Caco-2 (cell line): ENCODE measurements around the gene PLXNC1. TPM values are rescaled to one million over a fixed set of nuclear protein-coding genes. Genes with fewer than 3 reads are reported as not detected.

Experiments used
- BruUV-seq: library from RNA; stranded (reverse); fragments of 400-500 nt; replicated peaks from 2 replicates; lab custom pipeline; 2021; lab: Mats Ljungman, UMichigan
- CTCF ChIA-PET: fragments of 300-600 bp; sonication (Branson Sonifier 250); formaldehyde crosslinking; loops from one replicate; lab custom pipeline; 2022; ENCODE audit warnings: antibody characterized with exemption; lab: Charles Lee
- POLR2A ChIA-PET: fragments of 300-600 bp; sonication (Branson Sonifier 250); formaldehyde crosslinking; loops from one replicate; lab custom pipeline; 2022; ENCODE audit warnings: antibody characterized with exemption; lab: Charles Lee
- DNase-seq, 2 experiments: peaks; one replicate each; pipeline versions ENCODE4 v3.0.0 to v3.0.0-alpha.2; 2020 to 2022
- H3K27me3 ChIP-seq: replicated peaks from 2 replicates; pipeline ENCODE4 v1.6.0; 2011; ENCODE audit warnings: low read length; ENCODE audit not compliant: control insufficient read depth, insufficient read depth
- H3K36me3 ChIP-seq: 2 replicates; pipeline ENCODE4 v1.5.1; 2011; ENCODE audit warnings: low read length; ENCODE audit not compliant: control insufficient read depth, insufficient read depth
- H3K4me1 ChIP-seq: fragments of 250-450 bp; sonication (Bioruptor Pico); 2 replicates; pipeline ENCODE4 v1.5.1; 2020; ENCODE audit warnings: mild to moderate bottlenecking
- H3K4me3 ChIP-seq: 2 replicates; pipeline ENCODE4 v1.5.1; 2011; ENCODE audit warnings: low read depth, mild to moderate bottlenecking, control low read depth, low read length
- H3K9me3 ChIP-seq: fragments of 250-450 bp; sonication (Bioruptor Pico); 2 replicates; pipeline ENCODE4 v1.5.1; 2020; ENCODE audit warnings: mild to moderate bottlenecking, moderate library complexity
- H3K27ac Mint-ChIP-seq: one replicate; pipeline ENCODE4 v1.8.0; 2022; ENCODE audit warnings: mixed read lengths; ENCODE audit not compliant: unreplicated experiment
- H3K27me3 Mint-ChIP-seq: one replicate; pipeline ENCODE4 v1.8.0; 2022; ENCODE audit warnings: mixed read lengths; ENCODE audit not compliant: insufficient read depth, unreplicated experiment
- H3K36me3 Mint-ChIP-seq: one replicate; pipeline ENCODE4 v1.8.0; 2022; ENCODE audit warnings: mild to moderate bottlenecking, mixed read lengths; ENCODE audit not compliant: insufficient read depth, unreplicated experiment
- H3K4me1 Mint-ChIP-seq: one replicate; pipeline ENCODE4 v1.8.0; 2022; ENCODE audit warnings: low read depth, mixed read lengths; ENCODE audit not compliant: unreplicated experiment
- H3K4me3 Mint-ChIP-seq: one replicate; pipeline ENCODE4 v1.8.0; 2022; ENCODE audit warnings: mild to moderate bottlenecking, moderate library complexity, mixed read lengths; ENCODE audit not compliant: unreplicated experiment
- H3K9me3 Mint-ChIP-seq: one replicate; pipeline ENCODE4 v1.8.0; 2022; ENCODE audit warnings: mixed read lengths; ENCODE audit not compliant: unreplicated experiment
- intact Hi-C: fragments of 100-400 bp; cut with micrococcal nuclease; formaldehyde crosslinking; loops from one replicate; pipeline ENCODE4 v1.10.0; 2022; ENCODE audit not compliant: unreplicated experiment
- total RNA-seq: library from RNA; stranded (reverse); gene quantifications from 2 replicates; pipeline ENCODE4 v1.2.3, GENCODE V29; 2022
- TF ChIP-seq, protein P1 (sequence below), 2 experiments: fragments of 200-600 bp in 1 of 2; IDR thresholded peaks; 1 replicate in 1 of 2; 2 replicates in 1 of 2; pipeline versions ENCODE4 v1.5.1 to v1.8.0; 2011 to 2022; ENCODE audit warnings: antibody characterized with exemption in 1 of 2, control low read depth in 1 of 2, inconsistent platforms in 1 of 2, low read depth in 1 of 2, low read length in 1 of 2, mild to moderate bottlenecking in 1 of 2, moderate library complexity in 1 of 2; ENCODE audit not compliant: insufficient read depth in 1 of 2, severe bottlenecking in 1 of 2, unreplicated experiment in 1 of 2

Gene PLXNC1
- total RNA-seq, 1 experiment from 2014 or later, result 41.3 TPM

- intact Hi-C loops, result loop anchor here (2.0 to 5.0 kb wide), 3 partner anchors 108 to 403 kb away; no protein-coding TSS in a partner anchor
- no peaks in the 10 kb centered on the region for H3K36me3 ChIP-seq
- peaks cover 28% of the 10 kb centered on the region for H3K4me1 ChIP-seq
- Mint-ChIP-seq H3K4me3 (no peak overlapping the region), H3K36me3 (no peaks in the 10 kb centered on the region), H3K4me1 (peaks cover 11% of the 10 kb centered on the region), H3K27me3 (no peaks in the 10 kb centered on the region), H3K9me3 (no peaks in the 10 kb centered on the region), H3K27ac (peak overlapping the region; percentile 50)
- DNase-seq, result no peak
- ChIA-PET POLR2A (no interaction called here), CTCF (interaction anchor here (1.0 to 3.1 kb wide), 3 partner anchors 109 to 531 kb away, joined by 3 to 29 read pairs (median 3); no protein-coding TSS in a partner anchor)
- BruUV-seq, result no TSS peak
- H3K9me3 ChIP-seq, result no peaks in the 10 kb centered on the region
- no peaks in the 10 kb centered on the region for H3K27me3 ChIP-seq
- H3K4me3 ChIP-seq, result no peak overlapping the region
- TF ChIP-seq, protein P1, sequence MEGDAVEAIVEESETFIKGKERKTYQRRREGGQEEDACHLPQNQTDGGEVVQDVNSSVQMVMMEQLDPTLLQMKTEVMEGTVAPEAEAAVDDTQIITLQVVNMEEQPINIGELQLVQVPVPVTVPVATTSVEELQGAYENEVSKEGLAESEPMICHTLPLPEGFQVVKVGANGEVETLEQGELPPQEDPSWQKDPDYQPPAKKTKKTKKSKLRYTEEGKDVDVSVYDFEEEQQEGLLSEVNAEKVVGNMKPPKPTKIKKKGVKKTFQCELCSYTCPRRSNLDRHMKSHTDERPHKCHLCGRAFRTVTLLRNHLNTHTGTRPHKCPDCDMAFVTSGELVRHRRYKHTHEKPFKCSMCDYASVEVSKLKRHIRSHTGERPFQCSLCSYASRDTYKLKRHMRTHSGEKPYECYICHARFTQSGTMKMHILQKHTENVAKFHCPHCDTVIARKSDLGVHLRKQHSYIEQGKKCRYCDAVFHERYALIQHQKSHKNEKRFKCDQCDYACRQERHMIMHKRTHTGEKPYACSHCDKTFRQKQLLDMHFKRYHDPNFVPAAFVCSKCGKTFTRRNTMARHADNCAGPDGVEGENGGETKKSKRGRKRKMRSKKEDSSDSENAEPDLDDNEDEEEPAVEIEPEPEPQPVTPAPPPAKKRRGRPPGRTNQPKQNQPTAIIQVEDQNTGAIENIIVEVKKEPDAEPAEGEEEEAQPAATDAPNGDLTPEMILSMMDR (IDR thresholded peaks at IDR 0.05; ENCODE audit: insufficient read depth in 1 of 2, low read depth in 1 of 2, low read length in 1 of 2, severe bottlenecking in 1 of 2, unreplicated experiment in 1 of 2), result no peak
Observed at GRCh38 chr12:94100211-94100627, 48.2 kb upstream of the PLXNC1 start.

DNA sequence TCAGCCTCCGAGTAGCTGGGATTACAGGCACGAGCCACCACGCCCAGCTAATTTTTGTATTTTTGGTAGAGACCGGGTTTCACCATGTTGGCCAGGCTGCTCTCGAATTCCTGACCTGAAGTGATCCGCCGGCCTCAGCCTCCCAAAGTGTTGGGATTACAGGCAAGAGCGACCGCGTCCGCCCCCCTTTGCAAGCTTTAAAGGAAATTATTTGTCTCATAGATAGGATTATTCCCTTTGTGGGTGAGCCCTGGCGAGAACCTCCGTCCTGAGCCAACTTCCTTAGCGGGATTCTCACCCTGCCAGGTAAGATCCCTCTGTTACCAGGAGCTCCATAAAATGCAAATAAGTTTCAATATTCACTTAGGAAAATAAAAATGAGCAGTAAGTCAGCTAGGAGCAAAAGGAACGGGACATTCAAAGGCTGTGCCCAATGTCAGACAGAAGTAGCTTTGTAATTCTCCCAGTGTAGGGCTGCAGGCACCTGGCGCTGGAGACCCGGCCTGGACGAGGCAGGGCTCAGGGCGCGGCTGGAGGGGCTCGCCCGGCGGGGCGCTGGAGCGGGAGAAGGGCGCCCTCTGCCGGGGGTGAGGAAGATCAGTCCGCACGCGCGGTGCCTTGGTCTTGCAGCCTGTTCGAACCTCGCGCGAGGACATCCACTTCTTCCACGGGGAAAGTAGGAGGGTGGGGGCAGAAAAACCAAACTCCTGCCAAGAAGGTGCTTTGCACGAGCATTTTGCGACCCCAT, 47.2 kb upstream of the PLXNC1 start:
- Mint-ChIP-seq H3K4me3 (peak overlapping the region; percentile 79), H3K9me3 (no peaks in the 10 kb centered on the region), H3K4me1 (peaks cover 11% of the 10 kb centered on the region), H3K27ac (no peak overlapping the region), H3K36me3 (no peaks in the 10 kb centered on the region), H3K27me3 (no peaks in the 10 kb centered on the region)
- peak; percentile 73 to 87 for DNase-seq
- intact Hi-C loops, result loop anchor here (2.0 to 5.0 kb wide), 3 partner anchors 109 to 404 kb away; no protein-coding TSS in a partner anchor
- Histone ChIP-seq H3K9me3 (no peaks in the 10 kb centered on the region), H3K27me3 (no peaks in the 10 kb centered on the region), H3K4me3 (peak overlapping the region; percentile 50), H3K4me1 (peaks cover 28% of the 10 kb centered on the region), H3K36me3 (no peaks in the 10 kb centered on the region)
- TF ChIP-seq, protein P1 (IDR thresholded peaks at IDR 0.05; ENCODE audit: insufficient read depth in 1 of 2, low read depth in 1 of 2, low read length in 1 of 2, severe bottlenecking in 1 of 2, unreplicated experiment in 1 of 2), result peak; percentile 79 to 94
- ChIA-PET CTCF (interaction anchor here (0.7 to 3.5 kb wide), 32 partner anchors 9 to 1004 kb away, joined by 3 to 60 read pairs (median 3); partner anchors contain the start of genes MRPL42 and SOCS2), POLR2A (no interaction called here)
- BruUV-seq, result no TSS peak
